Psoas muscle (tissue), 8 donors: ENCODE results near the gene TACR2. TPM values are rescaled to one million over a fixed set of nuclear protein-coding genes. Genes with fewer than 3 reads are reported as not detected.

Source experiments
- ATAC-seq, 4 donors: fragments of 200-7000 bp; cut with Tn5 transposase; one replicate each; pipeline ENCODE4 v1.9.1; 2020; ENCODE audit warnings: moderate library complexity in 3 of 4, mild to moderate bottlenecking in 2 of 4
- DNase-seq, 2 donors: peaks; one replicate each; pipeline ENCODE4 v3.0.0-alpha.2; 2020
- H3K27ac ChIP-seq: fragments of 200-600 bp; one replicate; pipeline ENCODE4 v1.8.0; 2022
- H3K27me3 ChIP-seq, 3 donors: fragments of 200-600 bp in 1 of 3; one replicate each; pipeline versions ENCODE4 v1.6.1 to v1.8.0; 2013 to 2022; ENCODE audit warnings: low read length in 2 of 3, mild to moderate bottlenecking in 2 of 3, moderate library complexity in 1 of 3; ENCODE audit not compliant: insufficient read depth in 3 of 3
- H3K36me3 ChIP-seq, 2 donors: fragments of 200-600 bp in 1 of 2; one replicate each; pipeline versions ENCODE4 v1.6.1 to v1.8.0; 2013 to 2022; ENCODE audit warnings: low read depth in 1 of 2, mild to moderate bottlenecking in 1 of 2, moderate library complexity in 1 of 2; ENCODE audit not compliant: insufficient read depth in 1 of 2
- H3K4me1 ChIP-seq: fragments of 200-600 bp; one replicate; pipeline ENCODE4 v1.8.0; 2022
- H3K4me3 ChIP-seq: fragments of 200-600 bp; one replicate; pipeline ENCODE4 v1.8.0; 2022; ENCODE audit warnings: mild to moderate bottlenecking
- H3K9me3 ChIP-seq: fragments of 200-600 bp; one replicate; pipeline ENCODE4 v1.8.0; 2022
- CTCF ChIP-seq: fragments of 200-600 bp; IDR thresholded peaks from one replicate; pipeline ENCODE4 v1.8.0; 2022; ENCODE audit warnings: antibody characterized with exemption
- WGBS, 3 donors: extraction: QIAGEN DNeasy Blood & Tissue Kit; methylation state at CpG; one replicate each; pipeline versions ENCODE4 v1.1.6 to v1.1.7; 2013; 5-methylcytosine and 5-hydroxymethylcytosine counted together
- intact Hi-C, 2 donors: fragments of 100-400 bp; cut with DNase I; formaldehyde crosslinking; loops; one replicate each; pipeline versions ENCODE4 v1.11.0 to v1.14.2; 2022
- polyA plus RNA-seq, 3 donors: library from polyadenylated mRNA; stranded (reverse); fragments of 200-250 nt; gene quantifications; one replicate each; pipeline ENCODE4 v1.2.3, GENCODE V29; 2013
- total RNA-seq, 4 donors: library from RNA; stranded (reverse); fragmentation: NEBNext Ultra II Directional in 2 of 4; extraction: Animal tissue kit (Norgen Biotek cat#: 25700) in 2 of 4; gene quantifications; one replicate each; pipeline versions ENCODE4 v1.2.1 to v1.2.4, GENCODE V29; 2021 to 2023
- donor health status: healthy with polysubstance abuse.
- donor health status: DM: no; HTN: no; CAD: no; lungs with moderate emphysema.
- donor health status: Bipolar disorder and iron deficiency.
- donor health status: healthy.
- donor health status: DM: yes; HTN: yes; CAD: no.
- donor health status: DM: no; HTN: no; CAD: no.
- donor health status: DM: no; HTN: no; CAD: no.
- donor health status: DM: yes; HTN: yes; CAD: no.

The TACR2 gene
- total and polyA plus RNA-seq, 7 donors, result 0.21 to 0.61 (median 0.25) TPM

DNA sequence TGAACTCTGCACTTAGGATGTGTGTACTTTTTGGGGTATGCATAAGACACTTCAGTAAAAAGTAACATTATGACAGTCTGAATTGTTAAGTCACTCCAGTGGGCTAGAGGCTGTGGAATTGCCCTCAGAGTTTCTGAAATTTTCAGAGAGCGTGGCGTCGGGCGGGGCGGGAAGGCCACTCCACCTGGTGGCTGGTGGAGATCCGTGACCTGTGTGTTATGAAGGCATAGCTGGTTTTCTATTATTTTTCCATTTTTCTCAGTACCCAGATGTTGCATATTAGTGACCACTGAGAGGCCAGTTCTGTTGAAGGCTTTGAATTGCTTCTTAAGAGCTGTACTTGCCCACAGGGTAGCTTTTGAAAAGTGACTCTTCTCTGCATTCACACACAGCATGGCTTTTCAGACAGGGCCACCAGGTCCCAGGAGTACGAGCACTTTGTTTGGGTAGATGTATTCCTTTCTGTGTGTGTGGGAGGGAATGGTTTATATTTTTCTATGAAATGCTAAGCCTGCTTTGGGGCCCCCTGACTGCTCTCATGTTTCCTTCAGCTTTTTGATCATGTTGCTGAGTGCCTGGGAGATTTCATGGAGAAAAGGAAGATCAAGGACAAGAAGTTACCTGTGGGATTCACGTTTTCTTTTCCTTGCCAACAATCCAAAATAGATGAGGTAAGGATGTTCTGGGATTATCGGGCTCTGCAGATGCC, 52.3 kb downstream of the TACR2 start:
- intact Hi-C loops, result loop anchor here (5.0 kb wide), 1 partner anchor 42 kb away; no protein-coding TSS in a partner anchor
- Histone ChIP-seq H3K27ac (peak overlapping the region; percentile 93), H3K27me3 (no peaks in the 10 kb centered on the region), H3K4me1 (peaks cover 55% of the 10 kb centered on the region), H3K36me3 (peaks cover 14 to 41% of the 10 kb centered on the region in 2 donors), H3K9me3 (no peaks in the 10 kb centered on the region), H3K4me3 (no peak overlapping the region)
- ATAC-seq (no peak), DNase-seq (no peak)
- TF ChIP-seq CTCF, result no peak
- WGBS, 3 donors, result 81 to 92% (median 83%) methylated on average over 9 of the region's 9 CpGs

- Histone ChIP-seq H3K27ac (peak overlapping the region; percentile 93), H3K27me3 (no peaks in the 10 kb centered on the region), H3K9me3 (no peaks in the 10 kb centered on the region), H3K4me1 (peaks cover 62% of the 10 kb centered on the region), H3K4me3 (no peak overlapping the region), H3K36me3 (peaks cover 12 to 34% of the 10 kb centered on the region in 2 donors)
- no peak for DNase-seq
- intact Hi-C loops, result loop anchor here (5.0 kb wide), 1 partner anchor 41 kb away; no protein-coding TSS in a partner anchor
- 65 to 87% (median 66%) methylated on average over 5 of the region's 5 CpGs for WGBS, 3 donors
- peak in 1 of 4 donors; percentile 6 for ATAC-seq
- TF ChIP-seq CTCF, result no peak
These were observed 53.1 kb downstream of the TACR2 start for GRCh38 chr10:69363666-69364065.

- peak; percentile 83 to 87 (median 86) for ATAC-seq
- TF ChIP-seq CTCF, result no peak
- H3K4me3 ChIP-seq, result peak overlapping the region; percentile 33
- intact Hi-C loops, result loop anchor here (5.0 kb wide), 1 partner anchor 40 kb away; no protein-coding TSS in a partner anchor
- peaks cover 71% of the 10 kb centered on the region for H3K4me1 ChIP-seq
- peak overlapping the region; percentile 93 for H3K27ac ChIP-seq
- peak; percentile 81 to 92 for DNase-seq
- H3K27me3 ChIP-seq, result no peaks in the 10 kb centered on the region
- WGBS, 3 donors, result 17 to 26% (median 18%) methylated on average over 13 of the region's 13 CpGs
- peaks cover 7 to 23% of the 10 kb centered on the region in 2 donors for H3K36me3 ChIP-seq
- H3K9me3 ChIP-seq, result no peaks in the 10 kb centered on the region
These were observed 54.2 kb downstream of the TACR2 start for GRCh38 chr10:69362471-69362954.

- H3K27me3 ChIP-seq, result no peaks in the 10 kb centered on the region
- H3K4me3 ChIP-seq, result no peak overlapping the region
- peak overlapping the region; percentile 93 for H3K27ac ChIP-seq
- no peaks in the 10 kb centered on the region for H3K9me3 ChIP-seq
- TF ChIP-seq CTCF, result no peak
- DNase-seq, result peak; percentile 53 to 83
- intact Hi-C loops, result loop anchor here (5.0 kb wide), 1 partner anchor 39 kb away; no protein-coding TSS in a partner anchor
- peak; percentile 61 to 75 (median 68) for ATAC-seq
- H3K36me3 ChIP-seq, result peaks cover 3 to 16% of the 10 kb centered on the region in 2 donors
- H3K4me1 ChIP-seq, result peaks cover 62% of the 10 kb centered on the region
- 26 to 49% (median 33%) methylated on average over 2 of the region's 2 CpGs for WGBS, 3 donors
These were observed 55.5 kb downstream of the TACR2 start for GRCh38 chr10:69361303-69361614.
